MCF 10A (cell line): ENCODE data around the gene PLEKHA1. TPM values are rescaled to one million over a fixed set of nuclear protein-coding genes. Genes with fewer than 3 reads are reported as not detected.

Experiments used
- BruUV-seq: library from RNA; stranded (reverse); fragments of 400-500 nt; replicated peaks from 2 replicates; lab custom pipeline; 2021; lab: Mats Ljungman, UMichigan
- CTCF ChIA-PET: fragments of 300-600 bp; sonication (Branson Sonifier 250); formaldehyde crosslinking; extraction: SDS; loops from one replicate; lab custom pipeline; 2021; ENCODE audit warnings: antibody characterized with exemption, inconsistent platforms; lab: Yijun Ruan, JAX
- POLR2A ChIA-PET: fragments of 300-600, 350-650 bp; sonication (Branson Sonifier 250); formaldehyde crosslinking; extraction: SDS; loops from one replicate; lab custom pipeline; 2020; ENCODE audit warnings: antibody characterized with exemption, inconsistent platforms; lab: Yijun Ruan, JAX
- DNase-seq: peaks from one replicate; pipeline ENCODE4 v3.0.0-alpha.2; 2018; ENCODE audit not compliant: unreplicated experiment
- H3K27ac Mint-ChIP-seq: one replicate; pipeline ENCODE4 v1.8.0; 2022; ENCODE audit warnings: mild to moderate bottlenecking, low read depth, mixed read lengths; ENCODE audit not compliant: unreplicated experiment
- H3K27me3 Mint-ChIP-seq: one replicate; pipeline ENCODE4 v1.8.0; 2022; ENCODE audit warnings: mixed read lengths; ENCODE audit not compliant: insufficient read depth, unreplicated experiment
- H3K36me3 Mint-ChIP-seq: one replicate; pipeline ENCODE4 v1.8.0; 2022; ENCODE audit warnings: mild to moderate bottlenecking, moderate library complexity, mixed read lengths; ENCODE audit not compliant: insufficient read depth, unreplicated experiment
- H3K4me1 Mint-ChIP-seq: one replicate; pipeline ENCODE4 v1.8.0; 2022; ENCODE audit warnings: mixed read lengths; ENCODE audit not compliant: insufficient read depth, unreplicated experiment
- H3K4me3 Mint-ChIP-seq: one replicate; pipeline ENCODE4 v1.8.0; 2022; ENCODE audit warnings: mild to moderate bottlenecking, moderate library complexity, mixed read lengths; ENCODE audit not compliant: unreplicated experiment
- H3K9me3 Mint-ChIP-seq: one replicate; pipeline ENCODE4 v1.8.0; 2022; ENCODE audit warnings: mixed read lengths; ENCODE audit not compliant: unreplicated experiment
- CTCF ChIP-seq: fragments of 200-600 bp; IDR thresholded peaks from one replicate; pipeline ENCODE4 v1.8.0; 2022; ENCODE audit warnings: antibody characterized with exemption, mild to moderate bottlenecking; ENCODE audit not compliant: unreplicated experiment
- intact Hi-C: fragments of 100-400 bp; cut with micrococcal nuclease; formaldehyde crosslinking; loops from 2 replicates; pipeline ENCODE4 v1.14.1; 2022
- total RNA-seq: library from RNA; stranded (reverse); gene quantifications from 2 replicates; pipeline ENCODE4 v1.2.3, GENCODE V29; 2022

Gene PLEKHA1
- total RNA-seq, 1 experiment from 2014 or later, result 55.8 TPM

GRCh38 chr10:122422266-122422989 is 47.9 kb downstream of the PLEKHA1 start:
- no peaks in the 10 kb centered on the region for H3K9me3 Mint-ChIP-seq
- intact Hi-C loops, result no loop called here
- peak; percentile 27 for DNase-seq
- H3K4me1 Mint-ChIP-seq, result peaks cover 44% of the 10 kb centered on the region
- no peak for TF ChIP-seq CTCF
- H3K36me3 Mint-ChIP-seq, result peaks cover 36% of the 10 kb centered on the region
- no peak overlapping the region for H3K4me3 Mint-ChIP-seq
- H3K27me3 Mint-ChIP-seq, result no peaks in the 10 kb centered on the region
- ChIA-PET CTCF (interaction anchor here (0.6 to 3.6 kb wide), 4 partner anchors 12 to 165 kb away, joined by 3 to 24 read pairs (median 6); partner anchors contain the start of gene PLEKHA1), POLR2A (interaction anchor here (0.5 to 1.7 kb wide), 8 partner anchors 19 to 128 kb away, joined by 3 to 6 read pairs (median 3); partner anchors contain the start of gene PLEKHA1)
- H3K27ac Mint-ChIP-seq, result peak overlapping the region; percentile 91
- no TSS peak for BruUV-seq

- Mint-ChIP-seq H3K27me3 (no peaks in the 10 kb centered on the region), H3K36me3 (peaks cover 41% of the 10 kb centered on the region), H3K27ac (no peak overlapping the region), H3K4me3 (no peak overlapping the region), H3K9me3 (no peaks in the 10 kb centered on the region), H3K4me1 (peaks cover 34% of the 10 kb centered on the region)
- ChIA-PET POLR2A (interaction anchor here (1.2 kb wide), 1 partner anchor 45 kb away, joined by 3 read pairs; no protein-coding TSS in a partner anchor), CTCF (interaction anchor here (0.6 to 3.6 kb wide), 6 partner anchors 10 to 126 kb away, joined by 3 to 24 read pairs (median 6); no protein-coding TSS in a partner anchor)
- no TSS peak for BruUV-seq
- DNase-seq, result no peak
- intact Hi-C loops, result no loop called here
- TF ChIP-seq CTCF, result no peak
Observed at GRCh38 chr10:122424059-122424458, 49.6 kb downstream of the PLEKHA1 start.

GRCh38 chr10:122426829-122427228 is 52.3 kb downstream of the PLEKHA1 start:
- Mint-ChIP-seq H3K9me3 (no peaks in the 10 kb centered on the region), H3K4me3 (no peak overlapping the region), H3K27me3 (no peaks in the 10 kb centered on the region), H3K4me1 (peaks cover 9% of the 10 kb centered on the region), H3K27ac (no peak overlapping the region), H3K36me3 (peaks cover 56% of the 10 kb centered on the region)
- no TSS peak for BruUV-seq
- ChIA-PET CTCF (no interaction called here), POLR2A (no interaction called here)
- intact Hi-C loops, result no loop called here
- no peak for DNase-seq
- TF ChIP-seq CTCF, result no peak

GRCh38 chr10:122427280-122427679 is 52.8 kb downstream of the PLEKHA1 start:
- H3K4me1 Mint-ChIP-seq, result peaks cover 4% of the 10 kb centered on the region
- no peak for TF ChIP-seq CTCF
- H3K4me3 Mint-ChIP-seq, result no peak overlapping the region
- no peaks in the 10 kb centered on the region for H3K27me3 Mint-ChIP-seq
- no peaks in the 10 kb centered on the region for H3K9me3 Mint-ChIP-seq
- peaks cover 57% of the 10 kb centered on the region for H3K36me3 Mint-ChIP-seq
- DNase-seq, result no peak
- ChIA-PET CTCF (no interaction called here), POLR2A (interaction anchor here (0.6 kb wide), 1 partner anchor 156 kb away, joined by 3 read pairs; the partner anchor contains the start of gene BTBD16)
- BruUV-seq, result no TSS peak
- intact Hi-C loops, result no loop called here
- H3K27ac Mint-ChIP-seq, result no peak overlapping the region
